ENCODE measurements around the gene BSG.
A peak's percentile ranks its signal among the peaks of the same experiment; 100 is the strongest.

The BSG gene

GRCh38 chr19:585551-586110 lies 13.2 kb downstream of the BSG start:
- Histone ChIP-seq H3K9me3 (no peaks in the 10 kb centered on the region), H3K4me2 (no peak overlapping the region), H3K27me3 (peaks cover 27% of the 10 kb centered on the region), H3K36me3 (peaks cover 34% of the 10 kb centered on the region), H3K9ac (no peak overlapping the region), H3K4me3 (no peak overlapping the region), H3K27ac (no peak overlapping the region), H4K20me1 (peaks cover 83% of the 10 kb centered on the region), H3K4me1 (peaks cover 32% of the 10 kb centered on the region)
- no peak for TF ChIP-seq Cebpa-rat (IDR thresholded peaks at IDR 0.05)

- Histone ChIP-seq H3K27me3 (peaks cover 53% of the 10 kb centered on the region), H3K4me2 (peak overlapping the region; percentile 70), H3K36me3 (peaks cover 10% of the 10 kb centered on the region), H4K20me1 (peaks cover 86% of the 10 kb centered on the region), H3K9me3 (no peaks in the 10 kb centered on the region), H3K27ac (no peak overlapping the region), H3K4me3 (no peak overlapping the region), H3K9ac (no peak overlapping the region), H3K4me1 (peaks cover 47% of the 10 kb centered on the region)
- TF ChIP-seq Cebpa-rat (IDR thresholded peaks at IDR 0.05) = no peak
Measured at GRCh38 chr19:588093-588740, 15.8 kb downstream of the BSG start.

- 0 out of 2 replicates have a peak, but pooled peaks cover 2% of the 10 kb centered on the region for H3K36me3 ChIP-seq
- H3K27me3 ChIP-seq = peaks cover 61% of the 10 kb centered on the region
- no peak overlapping the region for H3K4me3 ChIP-seq
- H4K20me1 ChIP-seq = peaks cover 86% of the 10 kb centered on the region
- H3K4me2 ChIP-seq = peak overlapping the region; percentile 70
- TF ChIP-seq Cebpa-rat (IDR thresholded peaks at IDR 0.05) = no peak
- H3K9me3 ChIP-seq = no peaks in the 10 kb centered on the region
- H3K4me1 ChIP-seq = peaks cover 49% of the 10 kb centered on the region
- H3K27ac ChIP-seq = no peak overlapping the region
- H3K9ac ChIP-seq = no peak overlapping the region
Measured at GRCh38 chr19:588741-589692, 16.6 kb downstream of the BSG start.

GRCh38 chr19:589693-590395 lies 17.4 kb downstream of the BSG start, which contains the start of gene HCN2:
TSS of gene HCN2 (plus strand) at chr19:589881. CDS start at chr19:589946, 65 bp downstream.
- no peak within 1 kb of the TSS for H3K4me3 ChIP-seq
- no peak within 1 kb of the TSS for H3K27ac ChIP-seq
- no peak for TF ChIP-seq Cebpa-rat (IDR thresholded peaks at IDR 0.05)
- peaks cover 85% of the 10 kb centered on the region for H4K20me1 ChIP-seq
- H3K4me2 ChIP-seq = peak within 1 kb of the TSS; percentile 70
- H3K9ac ChIP-seq = no peak within 1 kb of the TSS
- no peaks in the 10 kb centered on the region for H3K36me3 ChIP-seq
- peaks cover 70% of the 10 kb centered on the region for H3K27me3 ChIP-seq
- peaks cover 42% of the 10 kb centered on the region for H3K4me1 ChIP-seq
- H3K9me3 ChIP-seq = no peaks in the 10 kb centered on the region

GRCh38 chr19:590396-590745 lies 18.0 kb downstream of the BSG start:
- no peaks in the 10 kb centered on the region for H3K9me3 ChIP-seq
- no peak overlapping the region for H3K9ac ChIP-seq
- no peak for TF ChIP-seq Cebpa-rat (IDR thresholded peaks at IDR 0.05)
- peaks cover 41% of the 10 kb centered on the region for H3K4me1 ChIP-seq
- peaks cover 75% of the 10 kb centered on the region for H3K27me3 ChIP-seq
- H3K36me3 ChIP-seq = no peaks in the 10 kb centered on the region
- H3K27ac ChIP-seq = no peak overlapping the region
- H3K4me2 ChIP-seq = no peak overlapping the region
- peaks cover 80% of the 10 kb centered on the region for H4K20me1 ChIP-seq
- no peak overlapping the region for H3K4me3 ChIP-seq

- H3K4me3 ChIP-seq = no peak overlapping the region
- peaks cover 78% of the 10 kb centered on the region for H3K27me3 ChIP-seq
- no peak overlapping the region for H3K9ac ChIP-seq
- TF ChIP-seq Cebpa-rat (IDR thresholded peaks at IDR 0.05) = no peak
- no peak overlapping the region for H3K4me2 ChIP-seq
- no peaks in the 10 kb centered on the region for H3K9me3 ChIP-seq
- no peaks in the 10 kb centered on the region for H3K36me3 ChIP-seq
- H3K4me1 ChIP-seq = peaks cover 41% of the 10 kb centered on the region
- peaks cover 76% of the 10 kb centered on the region for H4K20me1 ChIP-seq
- H3K27ac ChIP-seq = no peak overlapping the region
Measured at GRCh38 chr19:590750-591098, 18.3 kb downstream of the BSG start.

- no peak for TF ChIP-seq Cebpa-rat (IDR thresholded peaks at IDR 0.05)
- Histone ChIP-seq H3K9ac (no peak overlapping the region), H3K4me2 (no peak overlapping the region), H3K9me3 (no peaks in the 10 kb centered on the region), H3K27me3 (peaks cover 84% of the 10 kb centered on the region), H3K4me3 (no peak overlapping the region), H3K4me1 (peaks cover 41% of the 10 kb centered on the region), H3K27ac (no peak overlapping the region), H3K36me3 (no peaks in the 10 kb centered on the region), H4K20me1 (peaks cover 71% of the 10 kb centered on the region)
Measured at GRCh38 chr19:591099-591958, 18.9 kb downstream of the BSG start.

GRCh38 chr19:592101-592500 lies 19.7 kb downstream of the BSG start:
- H3K4me1 ChIP-seq = peaks cover 41% of the 10 kb centered on the region
- no peak overlapping the region for H3K4me2 ChIP-seq
- H3K4me3 ChIP-seq = no peak overlapping the region
- peaks cover 68% of the 10 kb centered on the region for H4K20me1 ChIP-seq
- H3K27ac ChIP-seq = no peak overlapping the region
- TF ChIP-seq Cebpa-rat (IDR thresholded peaks at IDR 0.05) = no peak
- H3K9me3 ChIP-seq = no peaks in the 10 kb centered on the region
- no peaks in the 10 kb centered on the region for H3K36me3 ChIP-seq
- peaks cover 86% of the 10 kb centered on the region for H3K27me3 ChIP-seq
- no peak overlapping the region for H3K9ac ChIP-seq

- Histone ChIP-seq H4K20me1 (peaks cover 64% of the 10 kb centered on the region), H3K9me3 (no peaks in the 10 kb centered on the region), H3K9ac (no peak overlapping the region), H3K4me1 (peaks cover 41% of the 10 kb centered on the region), H3K27me3 (peaks cover 81% of the 10 kb centered on the region), H3K4me2 (peak overlapping the region; percentile 24; the same call in 1 of the 2 replicates), H3K4me3 (no peak overlapping the region), H3K36me3 (no peaks in the 10 kb centered on the region), H3K27ac (no peak overlapping the region)
- TF ChIP-seq Cebpa-rat (IDR thresholded peaks at IDR 0.05) = no peak
Measured at GRCh38 chr19:593055-593454, 20.7 kb downstream of the BSG start.

Measured in BLaER1 (cell line).